Panc1 (cell line): ENCODE results near the gene GJA1. TPM values are rescaled to one million over a fixed set of nuclear protein-coding genes. Genes with fewer than 3 reads are reported as not detected.

Experiments used
- ATAC-seq: fragments of 200-7000 bp; cut with Tn5 transposase; 2 replicates; pipeline ENCODE4 v1.9.1; 2020; ENCODE audit warnings: mild to moderate bottlenecking, moderate library complexity
- BruUV-seq: library from RNA; stranded (reverse); fragments of 400-500 nt; replicated peaks from 2 replicates; lab custom pipeline; 2021; lab: Mats Ljungman, UMichigan
- CTCF ChIA-PET: fragments of 300-600 bp; sonication (Branson Sonifier 250); formaldehyde crosslinking; loops from one replicate; lab custom pipeline; 2022; ENCODE audit warnings: antibody characterized with exemption; lab: Charles Lee
- POLR2A ChIA-PET: fragments of 300-600 bp; sonication (Branson Sonifier 250); formaldehyde crosslinking; loops from one replicate; lab custom pipeline; 2022; ENCODE audit warnings: antibody characterized with exemption; lab: Charles Lee
- DNase-seq: peaks from one replicate; pipeline ENCODE4 v3.0.0-alpha.2; 2010; ENCODE audit warnings: low read depth, low spot score
- H3K27ac ChIP-seq: 2 replicates; pipeline ENCODE4 v1.5.1; 2011; ENCODE audit warnings: mild to moderate bottlenecking, low read length, inconsistent platforms
- H3K27me3 ChIP-seq: fragments of 200-500 bp; sonication (Bioruptor generic); 2 replicates; pipeline ENCODE4 v1.6.0; 2014; ENCODE audit warnings: low read length, inconsistent platforms; ENCODE audit not compliant: control insufficient read depth, insufficient read depth
- H3K36me3 ChIP-seq: fragments of 200-500 bp; sonication (Bioruptor generic); 2 replicates; pipeline ENCODE4 v1.5.1; 2014; ENCODE audit warnings: inconsistent platforms, mild to moderate bottlenecking, low read length, moderate library complexity; ENCODE audit not compliant: control insufficient read depth, insufficient read depth
- H3K4me1 ChIP-seq: 2 replicates; pipeline ENCODE4 v1.5.1; 2011; ENCODE audit warnings: inconsistent platforms, mild to moderate bottlenecking, low read length, moderate library complexity; ENCODE audit not compliant: control insufficient read depth, insufficient read depth
- H3K4me3 ChIP-seq, 2 experiments: 2 replicates each; pipeline ENCODE4 v1.5.1; 2011 to 2012; ENCODE audit warnings: low read depth in 2 of 2, low read length in 2 of 2, mild to moderate bottlenecking in 2 of 2, inconsistent platforms in 1 of 2, moderate library complexity in 1 of 2
- H3K9me3 ChIP-seq: fragments of 200-500 bp; sonication (Bioruptor generic); 2 replicates; pipeline ENCODE4 v1.5.1; 2014; ENCODE audit warnings: low read depth, mild to moderate bottlenecking, inconsistent platforms, low read length, moderate library complexity; ENCODE audit not compliant: control insufficient read depth, insufficient read depth
- CTCF ChIP-seq: fragments of 450-650 bp; IDR thresholded peaks from 2 replicates; pipeline ENCODE4 v1.5.1; 2017; ENCODE audit warnings: mild to moderate bottlenecking
- POLR2AphosphoS5 ChIP-seq: IDR thresholded peaks from 2 replicates; pipeline ENCODE4 v1.6.1; 2012; ENCODE audit warnings: mild to moderate bottlenecking, low read depth, low read length, moderate library complexity
- SIN3A ChIP-seq: IDR thresholded peaks from 2 replicates; pipeline ENCODE4 v1.6.1; 2012; ENCODE audit warnings: low read depth, mild to moderate bottlenecking, low read length, moderate library complexity, borderline replicate concordance; ENCODE audit not compliant: insufficient read depth
- TCF7L2 ChIP-seq: IDR thresholded peaks from 2 replicates; pipeline ENCODE4 v1.6.1; 2011; ENCODE audit warnings: mild to moderate bottlenecking, low read depth, low read length, inconsistent platforms
- in situ Hi-C: cut with HindIII; loops from 2 replicates; pipeline ENCODE4 v1.10.0; 2016; ENCODE audit warnings: low sequenced_read_pairs, low pct_unique_long_range_greater_than_20kb
- intact Hi-C: fragments of 100-400 bp; cut with micrococcal nuclease; formaldehyde crosslinking; loops from one replicate; pipeline ENCODE4 v1.10.0; 2022; ENCODE audit not compliant: unreplicated experiment
- total RNA-seq: library from RNA; stranded (reverse); gene quantifications from one replicate; pipeline ENCODE4 v1.2.1, GENCODE V29; 2021; ENCODE audit not compliant: unreplicated experiment
- TF ChIP-seq, protein P1 (sequence below), 2 experiments: IDR thresholded peaks; 2 replicates each; pipeline ENCODE4 v1.6.1; 2011 to 2012; ENCODE audit warnings: low read depth in 2 of 2, control low read depth in 1 of 2, low read length in 1 of 2, mild to moderate bottlenecking in 1 of 2, moderate library complexity in 1 of 2; ENCODE audit not compliant: insufficient read depth in 1 of 2

The GJA1 gene
- total RNA-seq, 1 experiment from 2014 or later: 3.8 TPM

DNA sequence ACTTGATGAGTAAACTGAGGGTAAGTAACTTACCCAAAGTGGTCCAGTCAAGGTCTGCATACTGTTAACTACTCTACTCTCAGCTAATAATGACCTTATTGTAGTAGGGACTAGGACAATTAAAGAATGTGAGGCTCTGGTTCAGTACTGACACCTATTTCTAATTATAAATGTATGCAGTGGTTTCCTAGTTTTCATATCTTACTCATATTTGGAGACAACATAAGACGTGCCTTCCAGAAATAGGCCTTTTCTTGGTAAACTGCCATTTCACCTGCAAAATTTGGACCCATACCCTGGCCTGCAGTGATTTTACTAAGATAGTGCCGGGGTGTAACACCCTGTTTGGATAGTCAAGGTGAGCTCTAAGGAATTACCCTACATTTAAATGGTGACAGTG lies 24.7 kb downstream of the GJA1 start:
- TF ChIP-seq CTCF (no peak), TCF7L2 (no peak)
- Histone ChIP-seq H3K27me3 (no peaks in the 10 kb centered on the region), H3K36me3 (no peaks in the 10 kb centered on the region), H3K9me3 (no peaks in the 10 kb centered on the region), H3K27ac (no peak overlapping the region), H3K4me3 (no peak overlapping the region), H3K4me1 (no peaks in the 10 kb centered on the region)
- CTCF ChIA-PET: no interaction called here
- ATAC-seq (no peak), DNase-seq (no peak)
- BruUV-seq: no TSS peak
- POLR2A ChIA-PET: no interaction called here
- in situ Hi-C loops: no loop called here
- intact Hi-C loops: no loop called here

DNA sequence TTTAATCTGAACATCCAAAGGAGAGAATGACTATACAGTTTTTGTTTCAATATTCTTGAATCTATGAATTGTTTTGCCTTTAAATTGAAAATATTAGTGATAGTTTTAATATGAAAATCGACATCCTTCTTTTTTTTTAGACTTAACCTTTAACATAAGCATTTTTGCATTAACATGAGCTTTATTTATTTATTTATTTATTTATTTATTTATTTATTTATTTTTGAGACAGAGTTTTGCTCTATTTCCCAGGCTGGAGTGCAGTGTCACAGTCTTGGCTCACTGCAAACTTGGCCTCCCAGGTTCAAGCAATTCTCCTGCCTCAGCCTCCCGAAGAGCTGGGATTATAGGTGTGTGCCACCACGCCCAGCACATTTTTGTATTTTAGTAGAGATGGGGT lies 27.6 kb downstream of the GJA1 start:
- CTCF ChIA-PET: no interaction called here
- in situ Hi-C loops: no loop called here
- TF ChIP-seq SIN3A: no peak
- POLR2A ChIA-PET: interaction anchor here (0.6 kb wide), 1 partner anchor 61 kb away, joined by 3 read pairs; no protein-coding TSS in a partner anchor
- ATAC-seq (no peak), DNase-seq (no peak)
- Histone ChIP-seq H3K27ac (no peak overlapping the region), H3K27me3 (no peaks in the 10 kb centered on the region), H3K4me1 (no peaks in the 10 kb centered on the region), H3K4me3 (no peak overlapping the region), H3K9me3 (no peaks in the 10 kb centered on the region), H3K36me3 (no peaks in the 10 kb centered on the region)
- intact Hi-C loops: no loop called here
- no TSS peak for BruUV-seq

GRCh38 chr6:121465101-121465500 lies 29.7 kb downstream of the GJA1 start:
- Histone ChIP-seq H3K27me3 (no peaks in the 10 kb centered on the region), H3K9me3 (no peaks in the 10 kb centered on the region), H3K27ac (no peak overlapping the region), H3K4me3 (no peak overlapping the region), H3K4me1 (no peaks in the 10 kb centered on the region), H3K36me3 (no peaks in the 10 kb centered on the region)
- CTCF ChIA-PET: no interaction called here
- DNase-seq (no peak), ATAC-seq (no peak)
- BruUV-seq: no TSS peak
- in situ Hi-C loops (no loop called here), intact Hi-C loops (no loop called here)
- TF ChIP-seq POLR2AphosphoS5: no peak
- no peak for TF ChIP-seq CTCF
- no peak for TF ChIP-seq SIN3A
- TF ChIP-seq, protein P1, sequence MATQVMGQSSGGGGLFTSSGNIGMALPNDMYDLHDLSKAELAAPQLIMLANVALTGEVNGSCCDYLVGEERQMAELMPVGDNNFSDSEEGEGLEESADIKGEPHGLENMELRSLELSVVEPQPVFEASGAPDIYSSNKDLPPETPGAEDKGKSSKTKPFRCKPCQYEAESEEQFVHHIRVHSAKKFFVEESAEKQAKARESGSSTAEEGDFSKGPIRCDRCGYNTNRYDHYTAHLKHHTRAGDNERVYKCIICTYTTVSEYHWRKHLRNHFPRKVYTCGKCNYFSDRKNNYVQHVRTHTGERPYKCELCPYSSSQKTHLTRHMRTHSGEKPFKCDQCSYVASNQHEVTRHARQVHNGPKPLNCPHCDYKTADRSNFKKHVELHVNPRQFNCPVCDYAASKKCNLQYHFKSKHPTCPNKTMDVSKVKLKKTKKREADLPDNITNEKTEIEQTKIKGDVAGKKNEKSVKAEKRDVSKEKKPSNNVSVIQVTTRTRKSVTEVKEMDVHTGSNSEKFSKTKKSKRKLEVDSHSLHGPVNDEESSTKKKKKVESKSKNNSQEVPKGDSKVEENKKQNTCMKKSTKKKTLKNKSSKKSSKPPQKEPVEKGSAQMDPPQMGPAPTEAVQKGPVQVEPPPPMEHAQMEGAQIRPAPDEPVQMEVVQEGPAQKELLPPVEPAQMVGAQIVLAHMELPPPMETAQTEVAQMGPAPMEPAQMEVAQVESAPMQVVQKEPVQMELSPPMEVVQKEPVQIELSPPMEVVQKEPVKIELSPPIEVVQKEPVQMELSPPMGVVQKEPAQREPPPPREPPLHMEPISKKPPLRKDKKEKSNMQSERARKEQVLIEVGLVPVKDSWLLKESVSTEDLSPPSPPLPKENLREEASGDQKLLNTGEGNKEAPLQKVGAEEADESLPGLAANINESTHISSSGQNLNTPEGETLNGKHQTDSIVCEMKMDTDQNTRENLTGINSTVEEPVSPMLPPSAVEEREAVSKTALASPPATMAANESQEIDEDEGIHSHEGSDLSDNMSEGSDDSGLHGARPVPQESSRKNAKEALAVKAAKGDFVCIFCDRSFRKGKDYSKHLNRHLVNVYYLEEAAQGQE (IDR thresholded peaks at IDR 0.05; ENCODE audit: insufficient read depth in 1 of 2, low read depth in 2 of 2, low read length in 1 of 2): no peak
- no peak for TF ChIP-seq TCF7L2
- POLR2A ChIA-PET: no interaction called here
